ENCODE measurements around the gene RALGPS1. TPM values are rescaled to one million over a fixed set of nuclear protein-coding genes. Genes with fewer than 3 reads are reported as not detected.

The RALGPS1 gene
- total RNA-seq, 1 experiment from 2014 or later: 18.6 TPM

DNA sequence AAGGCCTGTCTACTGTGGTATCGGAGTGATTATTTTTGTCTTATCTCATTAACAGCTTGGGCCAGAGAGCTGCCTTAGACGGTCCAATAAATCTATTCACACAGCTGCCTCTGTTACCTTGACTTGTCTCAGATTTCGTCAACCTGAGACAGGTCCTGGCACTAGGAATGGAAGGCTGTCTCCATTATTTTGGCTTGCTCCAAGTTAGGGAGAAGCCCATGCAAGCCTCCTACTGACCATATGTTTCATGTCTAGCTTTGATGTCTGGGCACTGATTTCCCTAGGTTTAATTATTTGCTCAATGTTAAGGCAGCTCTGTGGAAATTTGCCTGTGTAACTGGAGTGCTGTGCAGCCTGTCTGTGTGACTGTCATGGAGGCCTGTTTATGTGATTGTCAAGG, 12.4 kb upstream of the RALGPS1 start:
- Histone ChIP-seq H2AFZ (ENCODE audit: low read length) (no peak overlapping the region), H3K9ac (ENCODE audit: extremely low read depth, insufficient read length, low read length) (no peak overlapping the region), H3K4ac (ENCODE audit: low read depth, low read length) (no peak overlapping the region), H2BK12ac (ENCODE audit: insufficient read length, low read depth, low read length) (no peak overlapping the region), H4K5ac (ENCODE audit: insufficient read length, low read depth, low read length) (no peak overlapping the region), H3K4me2 (ENCODE audit: insufficient read depth, insufficient read length, low read length) (no peak overlapping the region), H3K18ac (ENCODE audit: insufficient read length, low read depth, low read length) (no peak overlapping the region), H4K8ac (replicated peaks; ENCODE audit: insufficient read length, low read depth, low read length) (no peak overlapping the region), H4K20me1 (ENCODE audit: control insufficient read depth, insufficient read depth, insufficient read length) (no peaks in the 10 kb centered on the region), H3K79me2 (ENCODE audit: insufficient read depth, low read length) (no peaks in the 10 kb centered on the region), H3K27me3 (ENCODE audit: insufficient read depth, low read length) (no peaks in the 10 kb centered on the region), H3K23me2 (ENCODE audit: insufficient read length, low read depth, low read length, poor library complexity, severe bottlenecking) (no peaks in the 10 kb centered on the region), H2BK15ac (ENCODE audit: low read depth, low read length) (no peak overlapping the region), H3K79me1 (ENCODE audit: insufficient read depth, low read depth, low read length, poor library complexity, severe bottlenecking) (no peaks in the 10 kb centered on the region), H3T11ph (ENCODE audit: low read length) (no peak overlapping the region), H3K14ac (ENCODE audit: insufficient read depth, low read length) (no peak overlapping the region), H3K4me1 (ENCODE audit: insufficient read depth, low read length) (no peaks in the 10 kb centered on the region), H2AK5ac (ENCODE audit: insufficient read length, low read length) (no peak overlapping the region), H3K56ac (ENCODE audit: insufficient read length, low read depth, low read length) (no peak overlapping the region), H4K91ac (ENCODE audit: insufficient read length, low read depth, low read length) (no peak overlapping the region), H2BK5ac (ENCODE audit: insufficient read length, low read length) (no peak overlapping the region), H3K9me3 (ENCODE audit: control insufficient read depth, low read depth, low read length) (no peaks in the 10 kb centered on the region), H2BK20ac (ENCODE audit: low read depth, low read length, poor library complexity, severe bottlenecking) (no peak overlapping the region), H3K27ac (ENCODE audit: insufficient read length, low read depth, low read length) (no peak overlapping the region), H2BK120ac (ENCODE audit: low read depth, low read length, poor library complexity, severe bottlenecking) (no peak overlapping the region), H3K23ac (ENCODE audit: insufficient read length, low read depth, low read length) (no peak overlapping the region)
- H3K27me3 Mint-ChIP-seq (ENCODE audit: low read depth): peaks cover 19% of the 10 kb centered on the region
- TF ChIP-seq, protein P1, sequence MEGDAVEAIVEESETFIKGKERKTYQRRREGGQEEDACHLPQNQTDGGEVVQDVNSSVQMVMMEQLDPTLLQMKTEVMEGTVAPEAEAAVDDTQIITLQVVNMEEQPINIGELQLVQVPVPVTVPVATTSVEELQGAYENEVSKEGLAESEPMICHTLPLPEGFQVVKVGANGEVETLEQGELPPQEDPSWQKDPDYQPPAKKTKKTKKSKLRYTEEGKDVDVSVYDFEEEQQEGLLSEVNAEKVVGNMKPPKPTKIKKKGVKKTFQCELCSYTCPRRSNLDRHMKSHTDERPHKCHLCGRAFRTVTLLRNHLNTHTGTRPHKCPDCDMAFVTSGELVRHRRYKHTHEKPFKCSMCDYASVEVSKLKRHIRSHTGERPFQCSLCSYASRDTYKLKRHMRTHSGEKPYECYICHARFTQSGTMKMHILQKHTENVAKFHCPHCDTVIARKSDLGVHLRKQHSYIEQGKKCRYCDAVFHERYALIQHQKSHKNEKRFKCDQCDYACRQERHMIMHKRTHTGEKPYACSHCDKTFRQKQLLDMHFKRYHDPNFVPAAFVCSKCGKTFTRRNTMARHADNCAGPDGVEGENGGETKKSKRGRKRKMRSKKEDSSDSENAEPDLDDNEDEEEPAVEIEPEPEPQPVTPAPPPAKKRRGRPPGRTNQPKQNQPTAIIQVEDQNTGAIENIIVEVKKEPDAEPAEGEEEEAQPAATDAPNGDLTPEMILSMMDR (conservative IDR thresholded peaks at IDR 0.05): no peak
- H3K36me3 Mint-ChIP-seq (ENCODE audit: insufficient read depth in 1 of 3, low read depth in 3 of 3): no peaks in the 10 kb centered on the region
- peaks cover 9 to 10% of the 10 kb centered on the region in 2 experiments for H3K4me1 Mint-ChIP-seq
- DNase-seq: no peak
- H3K27ac Mint-ChIP-seq: no peak overlapping the region
- no CpG with 5 or more reads among the region's 3 CpGs for WGBS (ENCODE audit: extremely low coverage, insufficient read length, low lambda C conversion rate)
- no peak overlapping the region for H3K4me3 Mint-ChIP-seq
- peaks cover 9% of the 10 kb centered on the region in 2 experiments; a peak in 3 of 5 replicates for H3K9me3 Mint-ChIP-seq

All from H9 (cell line).